Smooth muscle cell (in vitro differentiated cells): Measurements from ENCODE around the gene FPR2. TPM values are rescaled to one million over a fixed set of nuclear protein-coding genes. Genes with fewer than 3 reads are reported as not detected.

ENCODE experiments used
- DNase-seq: peaks from one replicate; lab custom pipeline; 2025; ENCODE audit not compliant: unreplicated experiment; lab: John Stamatoyannopoulos, UW
- H2AFZ ChIP-seq: fragments of 200-600 bp; sonication (generic); 2 replicates; pipeline ENCODE4 v1.6.0; 2016; ENCODE audit warnings: antibody characterized with exemption, low read depth, mild to moderate bottlenecking
- H3F3A ChIP-seq: fragments of 200-600 bp; sonication (generic); 2 replicates; pipeline ENCODE4 v1.6.0; 2017; ENCODE audit warnings: antibody characterized with exemption, low read depth
- H3K27ac ChIP-seq: fragments of 200-600 bp; sonication (generic); 2 replicates; pipeline ENCODE4 v1.5.1; 2016; ENCODE audit warnings: low read depth, mild to moderate bottlenecking
- H3K27me3 ChIP-seq: fragments of 200-600 bp; sonication (generic); 2 replicates; pipeline ENCODE4 v1.6.1; 2016; ENCODE audit warnings: low read depth, mild to moderate bottlenecking
- H3K36me3 ChIP-seq: fragments of 200-600 bp; sonication (generic); 2 replicates; pipeline ENCODE4 v1.5.1; 2016; ENCODE audit warnings: low read depth
- H3K4me1 ChIP-seq: fragments of 200-600 bp; sonication (generic); 2 replicates; pipeline ENCODE4 v1.5.1; 2016; ENCODE audit warnings: low read depth
- H3K4me2 ChIP-seq: fragments of 200-600 bp; sonication (generic); 2 replicates; pipeline ENCODE4 v1.6.0; 2016; ENCODE audit warnings: mild to moderate bottlenecking
- H3K4me3 ChIP-seq: fragments of 200-600 bp; sonication (generic); 2 replicates; pipeline ENCODE4 v1.5.1; 2016; ENCODE audit warnings: mild to moderate bottlenecking
- H3K79me2 ChIP-seq: fragments of 200-600 bp; sonication (generic); 2 replicates; pipeline ENCODE4 v1.6.0; 2016; ENCODE audit warnings: low read depth, mild to moderate bottlenecking
- H3K9ac ChIP-seq: fragments of 200-600 bp; sonication (generic); 2 replicates; pipeline ENCODE4 v1.6.0; 2016; ENCODE audit warnings: low read depth
- H3K9me3 ChIP-seq: fragments of 200-600 bp; sonication (generic); replicated peaks from 2 replicates; pipeline ENCODE4 v1.5.1; 2016; ENCODE audit warnings: low read depth
- H4K20me1 ChIP-seq: fragments of 200-600 bp; sonication (generic); 2 replicates; pipeline ENCODE4 v1.6.0; 2016; ENCODE audit warnings: low read depth
- WGBS: methylation state at CpG from one replicate; pipeline ENCODE4 v1.1.7; 2016; ENCODE audit warnings: low lambda C conversion rate; 5-methylcytosine and 5-hydroxymethylcytosine counted together
- polyA plus RNA-seq: library from polyadenylated mRNA; unstranded; fragments of >200 nt; fragmentation: Nextera tagmentation; extraction: Ambion mirVana; gene quantifications from 2 replicates; pipeline ENCODE4 v1.2.1, GENCODE V29; 2016
- total RNA-seq: library from RNA; depleted of rRNA; stranded (reverse); fragments of >200 nt; gene quantifications from 2 replicates; pipeline ENCODE4 v1.2.3, GENCODE V29; 2014
- TF ChIP-seq, protein P1 (sequence below): fragments of 200-600 bp; sonication (generic); IDR thresholded peaks from 2 replicates; pipeline ENCODE4 v1.5.1; 2017; ENCODE audit warnings: borderline replicate concordance, mild to moderate bottlenecking, antibody characterized with exemption; ENCODE audit not compliant: insufficient read depth, poor library complexity, severe bottlenecking

FPR2 gene
- total and polyA plus RNA-seq, 2 experiments from 2014 or later: not detected

DNA sequence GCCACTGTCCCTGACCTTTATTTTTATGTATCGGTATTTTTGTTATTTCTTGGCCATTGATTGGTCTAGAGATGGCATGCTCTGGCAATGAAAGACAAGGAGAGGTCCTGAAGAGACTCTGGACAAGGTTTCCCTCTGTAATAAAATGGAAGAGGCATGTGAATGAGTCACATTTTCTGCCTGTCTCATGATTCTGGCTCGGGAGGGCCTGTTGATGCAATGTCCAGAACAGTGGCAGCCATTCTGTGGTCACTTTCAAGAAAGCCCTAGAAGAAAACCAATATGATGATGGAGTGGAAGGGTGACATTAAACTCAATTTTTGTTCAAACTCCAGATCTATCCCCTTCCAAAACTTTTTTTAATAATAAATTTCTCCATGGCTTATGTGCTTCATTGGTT, 32.0 kb downstream of the FPR2 start:
- Histone ChIP-seq H3K27ac (no peak overlapping the region), H3K4me2 (no peak overlapping the region), H3K36me3 (no peaks in the 10 kb centered on the region), H3K79me2 (no peaks in the 10 kb centered on the region), H4K20me1 (no peaks in the 10 kb centered on the region), H2AFZ (no peak overlapping the region), H3F3A (no peaks in the 10 kb centered on the region), H3K27me3 (no peaks in the 10 kb centered on the region), H3K4me1 (no peaks in the 10 kb centered on the region), H3K9me3 (no peaks in the 10 kb centered on the region), H3K9ac (no peak overlapping the region), H3K4me3 (no peak overlapping the region)
- 79% methylated on average over 2 of the region's 2 CpGs for WGBS
- TF ChIP-seq, protein P1, sequence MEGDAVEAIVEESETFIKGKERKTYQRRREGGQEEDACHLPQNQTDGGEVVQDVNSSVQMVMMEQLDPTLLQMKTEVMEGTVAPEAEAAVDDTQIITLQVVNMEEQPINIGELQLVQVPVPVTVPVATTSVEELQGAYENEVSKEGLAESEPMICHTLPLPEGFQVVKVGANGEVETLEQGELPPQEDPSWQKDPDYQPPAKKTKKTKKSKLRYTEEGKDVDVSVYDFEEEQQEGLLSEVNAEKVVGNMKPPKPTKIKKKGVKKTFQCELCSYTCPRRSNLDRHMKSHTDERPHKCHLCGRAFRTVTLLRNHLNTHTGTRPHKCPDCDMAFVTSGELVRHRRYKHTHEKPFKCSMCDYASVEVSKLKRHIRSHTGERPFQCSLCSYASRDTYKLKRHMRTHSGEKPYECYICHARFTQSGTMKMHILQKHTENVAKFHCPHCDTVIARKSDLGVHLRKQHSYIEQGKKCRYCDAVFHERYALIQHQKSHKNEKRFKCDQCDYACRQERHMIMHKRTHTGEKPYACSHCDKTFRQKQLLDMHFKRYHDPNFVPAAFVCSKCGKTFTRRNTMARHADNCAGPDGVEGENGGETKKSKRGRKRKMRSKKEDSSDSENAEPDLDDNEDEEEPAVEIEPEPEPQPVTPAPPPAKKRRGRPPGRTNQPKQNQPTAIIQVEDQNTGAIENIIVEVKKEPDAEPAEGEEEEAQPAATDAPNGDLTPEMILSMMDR: no peak
- DNase-seq: no peak

DNA sequence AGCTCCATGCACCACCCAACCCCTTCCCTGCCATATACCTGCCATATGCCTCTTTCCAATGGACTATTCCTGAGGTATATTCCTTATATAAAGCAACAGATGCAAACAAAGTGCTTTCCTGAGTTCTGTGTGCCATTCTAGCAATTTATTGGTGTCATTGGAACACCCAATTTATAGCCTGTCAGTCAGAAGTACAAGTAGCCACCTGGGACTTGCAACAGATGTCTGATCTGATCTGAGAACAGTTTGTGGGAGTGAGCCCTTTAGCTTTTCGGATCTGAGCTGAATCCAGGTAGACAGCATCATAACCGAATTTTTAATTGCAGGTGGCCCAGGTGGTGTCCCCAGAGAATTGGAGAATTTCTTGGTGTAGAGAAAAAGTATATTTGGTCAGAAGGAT, 33.0 kb downstream of the FPR2 start:
- Histone ChIP-seq H3K27me3 (no peaks in the 10 kb centered on the region), H3K36me3 (no peaks in the 10 kb centered on the region), H3K9me3 (no peaks in the 10 kb centered on the region), H3F3A (no peaks in the 10 kb centered on the region), H3K27ac (no peak overlapping the region), H3K79me2 (no peaks in the 10 kb centered on the region), H3K4me3 (no peak overlapping the region), H3K9ac (no peak overlapping the region), H4K20me1 (no peaks in the 10 kb centered on the region), H3K4me2 (no peak overlapping the region), H3K4me1 (no peaks in the 10 kb centered on the region), H2AFZ (no peak overlapping the region)
- 66% methylated on average over 2 of the region's 2 CpGs for WGBS
- TF ChIP-seq, protein P1: no peak
- DNase-seq: no peak

DNA sequence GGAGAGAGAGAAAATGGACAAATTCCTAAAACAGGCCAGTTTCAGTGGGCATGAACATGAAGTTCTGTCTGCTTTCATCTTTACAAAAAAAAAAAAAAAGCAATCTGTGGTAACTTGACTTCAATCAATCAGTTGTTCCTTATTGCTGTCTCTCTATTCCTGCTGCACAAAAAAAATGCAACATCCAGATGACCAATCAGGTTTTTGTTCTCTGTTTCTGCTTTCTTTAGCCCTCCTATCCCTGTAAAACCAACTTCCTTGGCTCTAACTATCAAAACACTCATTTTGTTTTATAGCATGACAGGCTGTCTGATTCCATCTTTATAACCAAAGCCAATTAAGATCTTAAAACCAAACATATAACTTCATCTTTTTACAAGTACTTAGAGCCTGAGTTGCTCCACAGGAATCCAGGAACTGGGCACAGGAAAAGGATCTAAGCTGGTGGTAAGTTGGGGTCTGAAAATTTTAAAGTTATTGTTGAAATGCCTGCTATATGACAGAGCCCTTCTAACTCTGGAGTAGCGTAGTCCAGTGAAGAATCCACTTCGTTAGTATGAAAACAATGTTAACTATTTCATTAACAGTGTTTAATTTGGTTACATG, 34.0 kb downstream of the FPR2 start, which contains the start of gene FPR3:
Gene FPR3 (plus strand): TSS at position 273 of the 606 bp plus-strand sequence. CDS start 28,592 bp downstream, outside the sequence.
- Histone ChIP-seq H3K9me3 (no peaks in the 10 kb centered on the region), H3K79me2 (no peaks in the 10 kb centered on the region), H3K9ac (no peak within 1 kb of the TSS), H3K36me3 (no peaks in the 10 kb centered on the region), H3K4me3 (no peak within 1 kb of the TSS), H3K27ac (no peak within 1 kb of the TSS), H3K4me2 (no peak within 1 kb of the TSS), H4K20me1 (no peaks in the 10 kb centered on the region), H3K4me1 (no peaks in the 10 kb centered on the region), H2AFZ (no peak within 1 kb of the TSS), H3F3A (no peaks in the 10 kb centered on the region), H3K27me3 (no peaks in the 10 kb centered on the region)
- TF ChIP-seq, protein P1: no peak
- no peak for DNase-seq
- WGBS: 77% methylated on average over 2 of the region's 2 CpGs

DNA sequence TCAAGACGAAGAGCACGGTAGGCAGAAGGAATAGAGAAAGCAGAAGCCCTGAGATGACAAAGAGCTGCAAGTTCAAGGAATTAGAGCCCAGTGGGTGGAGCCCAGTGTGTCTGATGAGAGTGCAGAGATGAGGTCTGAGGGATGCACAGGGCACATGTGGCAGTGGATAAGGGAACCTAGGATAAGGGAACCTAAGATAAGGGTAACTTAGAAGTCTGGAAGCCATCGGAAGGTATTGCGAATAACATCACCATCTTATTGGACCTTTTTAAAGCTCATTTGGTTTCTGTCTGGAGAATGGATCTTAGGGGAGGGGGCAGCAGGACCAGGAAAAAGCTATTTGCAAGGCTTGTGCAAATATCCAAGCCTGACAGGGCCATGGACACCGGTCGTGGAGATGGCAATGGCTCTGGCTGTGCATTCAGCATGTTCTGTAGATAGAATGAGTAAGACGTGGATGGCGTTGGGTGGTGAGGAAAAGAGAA, 35.3 kb downstream of the FPR2 start:
- no peaks in the 10 kb centered on the region for H3K27me3 ChIP-seq
- H3K4me2 ChIP-seq: no peak overlapping the region
- WGBS: 89% methylated on average over 8 of the region's 8 CpGs
- H3K9me3 ChIP-seq: no peaks in the 10 kb centered on the region
- H3K4me3 ChIP-seq: no peak overlapping the region
- no peaks in the 10 kb centered on the region for H3F3A ChIP-seq
- H3K4me1 ChIP-seq: no peaks in the 10 kb centered on the region
- H4K20me1 ChIP-seq: no peaks in the 10 kb centered on the region
- H3K36me3 ChIP-seq: no peaks in the 10 kb centered on the region
- H2AFZ ChIP-seq: no peak overlapping the region
- H3K9ac ChIP-seq: no peak overlapping the region
- no peaks in the 10 kb centered on the region for H3K79me2 ChIP-seq
- H3K27ac ChIP-seq: no peak overlapping the region
- no peak for DNase-seq
- TF ChIP-seq, protein P1: no peak
